Measurements from ENCODE around the gene ZNF827. TPM values are rescaled to one million over a fixed set of nuclear protein-coding genes. Genes with fewer than 3 reads are reported as not detected.

ZNF827 gene
- total and polyA plus RNA-seq, 9 of the 15 experiments (the other 6 are each of a cell fraction or from before 2014, with no cell fraction given) = 0.07 to 0.40 TPM; not detected in 7

- Histone ChIP-seq H4K20me1 (replicated peaks; ENCODE audit: control insufficient read depth, insufficient read depth, low read length) (no peaks in the 10 kb centered on the region), H2AFZ (ENCODE audit: low read depth, low read length) (no peak overlapping the region), H3K9me1 (ENCODE audit: control insufficient read depth, insufficient read depth, low read length) (no peaks in the 10 kb centered on the region), H3K36me3 (ENCODE audit: control insufficient read depth, insufficient read depth, low read length) (no peaks in the 10 kb centered on the region), H3K4me3 (no peak overlapping the region), H3K79me2 (ENCODE audit: control insufficient read depth, insufficient read depth, low read length) (no peaks in the 10 kb centered on the region), H3K9me3 (replicated peaks; ENCODE audit: control insufficient read depth, insufficient read depth, low read depth, low read length) (no peaks in the 10 kb centered on the region), H3K4me2 (ENCODE audit: insufficient read depth, low read length) (no peak overlapping the region), H3K9ac (ENCODE audit: insufficient read depth in 1 of 2, low read depth in 2 of 2, low read length in 2 of 2) (no peak overlapping the region), H3K4me1 (replicated peaks in 1 of 2; ENCODE audit: control insufficient read depth in 2 of 2, insufficient read depth in 2 of 2, low read length in 2 of 2) (no peaks in the 10 kb centered on the region), H3K27ac (ENCODE audit: extremely low read depth, low read depth, low read length) (no peak overlapping the region), H3K27me3 (ENCODE audit: control insufficient read depth in 2 of 2, insufficient read depth in 2 of 2, low read length in 2 of 2) (0 out of 5 replicates have a peak, but pooled peaks cover 0 to 2% of the 10 kb centered on the region in 2 experiments)
- CTCF ChIA-PET (ENCODE audit: low intra/inter-chr PET ratio) = no interaction called here
- DNase-seq (ENCODE audit: extremely low read depth in 1 of 4, low spot score in 3 of 4) (no peak), ATAC-seq (no peak), FAIRE-seq (no peak)
- no peak for TF ChIP-seq HCFC1 (IDR thresholded peaks at IDR 0.05; ENCODE audit: low read depth, low read length)
- TF ChIP-seq UBTF (IDR thresholded peaks at IDR 0.05; ENCODE audit: borderline replicate concordance in 1 of 2, low read depth in 2 of 2, low read length in 2 of 2) = no peak
- no peak for TF ChIP-seq POU5F1 (IDR thresholded peaks at IDR 0.05; ENCODE audit: borderline replicate concordance, low read depth, low read length, partially characterized antibody)
- no peak for TF ChIP-seq SRSF7 (optimal IDR thresholded peaks at IDR 0.05; ENCODE audit: low read depth, low read length)
- no peak for TF ChIP-seq MIER1 (IDR thresholded peaks at IDR 0.05; ENCODE audit: low read depth)
- no peak for TF ChIP-seq GATAD2A (IDR thresholded peaks at IDR 0.05)
- TF ChIP-seq IRF2 (CRISPR knock-in tag; IDR thresholded peaks at IDR 0.05) = no peak
- no peak for TF ChIP-seq GATA2 (CRISPR knock-in tag; IDR thresholded peaks at IDR 0.05)
- TF ChIP-seq ZNF395 (CRISPR knock-in tag; IDR thresholded peaks at IDR 0.05) = no peak
- no peak for TF ChIP-seq ARID4B (CRISPR knock-in tag; IDR thresholded peaks at IDR 0.05)
- in situ Hi-C loops (cut with MboI) (no loop called here), intact Hi-C loops (cut with micrococcal nuclease) (no loop called here)
- POLR2A ChIA-PET = no interaction called here
- WGBS (ENCODE audit: insufficient coverage, low coverage, missing lambda C conversion rate) = 2% methylated on average over 7 of the region's 8 CpGs
- no TSS peak for BruUV-seq (replicated peaks)
These were observed 9.9 kb downstream of the ZNF827 start for GRCh38 chr4:145928748-145929147.

Data from K562 (cell line).